ENCODE measurements around the gene GPR32. TPM values are rescaled to one million over a fixed set of nuclear protein-coding genes. Genes with fewer than 3 reads are reported as not detected.
"Not testable (repeated sequence)": the region's sequence is repeated elsewhere in the genome, so short reads cannot be mapped to it uniquely, and the experiment has no call there.

Gene GPR32
- polyA plus RNA-seq, 3 donors = not detected

GRCh38 chr19:50779504-50780457 is 9.5 kb downstream of the GPR32 start:
- DNase-seq (ENCODE audit: low read depth in 3 of 3, low spot score in 2 of 3) = no peak

DNA sequence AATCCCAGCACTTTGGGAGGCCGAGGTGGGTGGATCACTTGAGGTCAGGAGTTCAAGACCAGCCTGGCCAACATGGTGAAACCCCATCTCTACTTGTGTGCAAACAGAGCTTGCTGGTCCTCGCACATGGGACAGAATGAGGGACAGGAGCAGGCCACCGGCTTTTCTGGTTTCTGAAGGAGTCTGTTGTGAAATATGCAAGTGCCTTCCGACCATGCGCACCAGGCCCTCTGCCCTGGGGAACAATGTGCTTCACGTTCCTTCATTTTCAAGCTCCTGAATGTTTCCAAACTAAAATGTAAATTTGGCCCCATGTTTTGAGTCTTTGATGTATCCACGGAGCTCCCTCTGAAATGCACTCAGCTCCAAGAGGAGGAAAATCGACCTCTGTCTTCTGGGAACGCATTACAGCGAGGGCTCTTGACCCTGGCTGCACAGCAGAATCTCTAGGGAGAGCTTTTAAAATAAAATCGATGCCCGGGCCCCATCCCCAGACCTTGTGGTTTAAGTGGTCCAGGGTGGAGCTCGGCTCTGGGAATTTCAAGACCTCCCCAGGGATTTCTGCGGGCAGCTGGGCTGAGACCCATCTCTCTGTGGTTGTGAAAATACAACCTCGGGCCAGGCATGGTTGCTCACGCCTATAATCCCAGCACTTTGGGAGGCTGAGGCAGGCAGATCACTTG is 10.6 kb downstream of the GPR32 start:
- DNase-seq (ENCODE audit: low read depth in 3 of 3, low spot score in 2 of 3) = no peak

- not testable (repeated sequence) for DNase-seq (ENCODE audit: low read depth in 3 of 3, low spot score in 2 of 3)
Measured at GRCh38 chr19:50783848-50784152, 13.5 kb downstream of the GPR32 start.

DNA sequence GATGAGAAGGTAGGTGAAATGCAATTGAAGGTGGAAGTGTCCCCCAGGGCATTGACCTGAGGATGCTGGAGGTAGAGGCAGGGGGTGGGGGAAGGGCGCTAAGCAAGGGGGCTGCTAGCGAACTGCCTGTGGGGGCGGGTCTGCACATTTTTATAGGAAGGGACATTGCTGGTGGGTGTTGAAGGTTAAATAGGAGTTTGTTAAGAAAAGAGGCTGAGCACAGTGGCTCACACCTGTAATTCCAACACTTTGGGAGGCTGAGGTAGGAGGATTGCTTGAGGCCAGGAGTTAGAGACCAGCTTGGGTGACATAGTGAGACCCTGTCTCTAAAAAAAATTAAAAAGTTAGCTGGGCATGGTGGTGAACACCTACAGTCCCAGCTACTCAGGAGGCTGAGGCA is 14.4 kb downstream of the GPR32 start:
- no peak for DNase-seq (ENCODE audit: low read depth in 3 of 3, low spot score in 2 of 3)

GRCh38 chr19:50785329-50785728 is 15.1 kb downstream of the GPR32 start:
- no peak for DNase-seq (ENCODE audit: low read depth in 3 of 3, low spot score in 2 of 3)

DNA sequence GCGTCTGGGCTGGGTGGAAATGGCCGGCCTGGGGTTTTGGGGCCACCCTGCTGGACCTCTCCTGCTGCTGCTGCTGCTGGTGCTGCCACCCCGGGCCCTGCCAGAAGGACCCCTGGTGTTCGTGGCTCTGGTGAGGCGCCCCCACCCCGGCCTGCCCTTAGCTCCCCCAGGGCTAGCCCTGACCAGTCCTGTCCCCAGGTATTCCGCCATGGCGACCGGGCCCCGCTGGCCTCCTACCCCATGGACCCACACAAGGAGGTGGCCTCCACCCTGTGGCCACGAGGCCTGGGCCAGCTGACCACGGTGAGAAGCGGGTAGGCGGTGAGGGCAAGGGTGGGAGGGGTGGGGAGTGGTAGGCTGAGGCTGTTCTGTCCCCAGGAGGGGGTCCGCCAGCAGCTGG is 20.1 kb downstream of the GPR32 start, which contains the start of gene ACP4:
TSS of gene ACP4 (plus strand) at position 20 of the 400 bp plus-strand sequence. CDS start at position 20, 0 bp downstream.
- no peak for DNase-seq (ENCODE audit: low read depth in 3 of 3, low spot score in 2 of 3)

GRCh38 chr19:50790922-50791467 is 20.7 kb downstream of the GPR32 start:
- DNase-seq (ENCODE audit: low read depth in 3 of 3, low spot score in 2 of 3) = no peak

- no peak for DNase-seq (ENCODE audit: low read depth in 3 of 3, low spot score in 2 of 3)
Measured at GRCh38 chr19:50791594-50792271, 21.5 kb downstream of the GPR32 start.

- DNase-seq (ENCODE audit: low read depth in 3 of 3, low spot score in 2 of 3) = no peak
Measured at GRCh38 chr19:50792272-50793250, 22.3 kb downstream of the GPR32 start.

- no peak for DNase-seq (ENCODE audit: low read depth in 3 of 3, low spot score in 2 of 3)
Measured at GRCh38 chr19:50793558-50794065, 23.3 kb downstream of the GPR32 start.

DNA sequence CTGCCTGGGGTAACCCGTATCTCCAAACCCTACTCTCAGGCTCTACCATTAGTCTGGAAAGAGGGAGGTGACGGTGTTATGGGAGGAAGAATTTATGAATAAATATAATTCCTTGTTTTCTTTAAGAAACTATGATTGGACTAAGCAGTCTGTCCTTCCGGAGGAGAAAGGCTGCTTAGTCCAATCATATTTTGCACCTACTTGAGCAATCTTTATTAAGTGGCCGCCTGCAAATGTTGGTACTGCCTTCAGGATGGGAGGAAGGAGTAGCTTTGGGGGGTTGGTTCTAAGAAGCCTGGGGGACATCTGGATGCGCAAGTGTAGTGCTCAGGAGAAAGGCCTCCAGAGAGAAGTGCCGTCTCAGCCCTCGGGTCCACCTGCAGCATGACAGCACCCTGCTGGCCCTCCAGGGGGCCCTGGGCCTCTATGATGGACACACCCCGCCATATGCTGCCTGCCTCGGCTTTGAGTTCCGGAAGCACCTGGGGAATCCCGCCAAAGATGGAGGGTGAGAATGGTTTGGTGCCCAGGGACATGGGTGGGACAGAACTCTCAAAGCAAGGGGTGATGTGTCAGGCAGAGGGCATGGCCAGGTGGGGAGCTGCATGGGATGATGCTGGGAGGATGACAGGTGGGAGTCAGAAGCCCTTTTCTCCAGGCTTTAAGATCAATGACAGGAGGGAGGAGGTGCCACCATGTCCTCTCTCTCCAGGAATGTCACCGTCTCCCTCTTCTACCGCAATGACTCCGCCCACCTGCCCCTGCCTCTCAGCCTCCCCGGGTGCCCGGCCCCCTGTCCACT is 24.0 kb downstream of the GPR32 start:
- no peak for DNase-seq (ENCODE audit: low read depth in 3 of 3, low spot score in 2 of 3)

- DNase-seq (ENCODE audit: low read depth in 3 of 3, low spot score in 2 of 3) = no peak
Measured at GRCh38 chr19:50794876-50795663, 24.8 kb downstream of the GPR32 start.

GRCh38 chr19:50795664-50796073 is 25.4 kb downstream of the GPR32 start:
- no peak for DNase-seq (ENCODE audit: low read depth in 3 of 3, low spot score in 2 of 3)

DNA sequence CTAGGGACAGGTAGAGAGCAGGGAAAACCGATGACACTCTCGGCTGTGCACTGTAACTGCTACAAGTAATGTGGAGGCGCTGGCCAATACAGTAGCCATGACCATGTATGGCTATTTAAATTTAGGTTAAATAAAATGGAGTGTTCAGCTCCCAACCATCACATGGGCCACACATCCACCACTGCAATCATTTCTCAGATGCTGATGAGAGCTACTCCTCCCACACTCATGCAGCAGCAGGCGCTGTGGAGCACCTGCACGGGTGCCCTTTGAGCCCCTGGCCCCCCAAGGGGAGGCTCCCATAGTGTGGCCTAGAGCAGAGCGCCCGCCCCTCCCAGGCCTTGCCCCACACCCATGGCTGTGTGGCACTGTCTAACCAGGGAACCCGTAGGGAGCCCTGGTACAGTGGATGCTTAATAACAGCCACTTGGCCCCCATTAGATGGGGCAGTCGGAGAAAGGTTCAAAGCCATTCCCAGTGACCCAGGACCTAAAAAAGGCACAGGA is 25.9 kb downstream of the GPR32 start:
- no peak for DNase-seq (ENCODE audit: low read depth in 3 of 3, low spot score in 2 of 3)

- no peak for DNase-seq (ENCODE audit: low read depth in 3 of 3, low spot score in 2 of 3)
Measured at GRCh38 chr19:50796634-50797428, 26.6 kb downstream of the GPR32 start.

GRCh38 chr19:50797429-50797780 is 27.1 kb downstream of the GPR32 start:
- no peak for DNase-seq (ENCODE audit: low read depth in 3 of 3, low spot score in 2 of 3)
